Uterus (tissue), 2 donors: ENCODE measurements around the gene ERVW-1.

Source experiments
- CTCF ChIP-seq, 4 experiments: fragments of 200-600 bp in 2 of 4; fragments of 450-650 bp in 2 of 4; sonication (generic) in 2 of 4; IDR thresholded peaks; one replicate each; pipeline ENCODE4 v1.5.1; 2016 to 2019; ENCODE audit warnings: antibody characterized with exemption in 4 of 4, mild to moderate bottlenecking in 2 of 4, moderate library complexity in 1 of 4
- POLR2A ChIP-seq, 2 donors: fragments of 450-650 bp; IDR thresholded peaks; one replicate each; pipeline ENCODE4 v1.6.1; 2016; ENCODE audit warnings: antibody characterized with exemption in 2 of 2, mild to moderate bottlenecking in 1 of 2, moderate library complexity in 1 of 2

GRCh38 chr7:92466682-92467081 is 11.1 kb downstream of the ERVW-1 start:
- TF ChIP-seq CTCF (IDR thresholded peaks at IDR 0.05) (no peak), POLR2A (IDR thresholded peaks at IDR 0.05) (no peak)
